ENCODE data around the gene ATP5PD.

ATP5PD gene

DNA sequence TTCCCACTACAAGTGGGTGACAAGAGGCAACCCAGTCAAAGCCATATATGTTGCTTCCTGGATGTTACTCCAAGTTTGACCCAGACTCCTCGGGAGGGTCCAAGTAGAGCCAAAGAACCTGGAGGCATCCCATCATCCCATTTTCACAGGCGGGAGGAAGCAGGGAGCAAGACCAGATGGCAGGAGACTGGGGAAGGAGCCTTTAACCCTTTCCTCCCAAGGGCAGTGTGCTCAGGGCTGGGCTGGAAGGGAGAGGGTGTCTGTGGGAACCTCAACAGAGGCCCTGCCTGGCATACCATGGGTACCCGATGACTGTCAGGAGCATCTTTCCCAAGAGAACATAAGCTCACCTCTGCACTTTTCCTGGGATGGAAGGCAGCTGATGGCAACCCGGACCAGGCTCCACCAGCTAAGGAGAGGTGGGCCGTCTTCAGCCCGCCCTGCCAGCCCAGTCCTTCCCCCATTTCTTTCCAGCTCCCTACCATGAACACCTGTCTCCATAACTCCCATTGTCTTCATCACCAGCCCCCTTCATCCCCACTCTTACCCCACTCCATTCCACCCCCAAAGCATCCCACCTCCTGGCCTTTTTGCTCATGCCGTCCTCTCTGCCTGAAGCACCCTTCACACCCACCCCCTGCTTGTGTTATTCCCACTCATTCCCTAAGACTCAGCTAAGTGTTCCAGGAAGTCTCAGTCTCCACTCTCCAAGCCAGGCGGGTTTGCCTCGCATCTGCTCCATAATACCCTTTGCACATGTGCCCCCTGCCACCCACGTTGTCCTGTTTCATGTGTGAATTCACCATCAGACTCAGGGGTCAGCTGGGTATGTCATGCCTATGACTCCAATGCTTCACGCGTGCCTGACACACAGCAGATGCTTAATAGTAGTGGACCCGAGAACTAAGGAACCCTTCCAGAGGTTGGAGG lies 35.1 kb upstream of the ATP5PD start:
- Histone ChIP-seq H3K27me3 (ENCODE audit: insufficient read depth, low read length, poor library complexity) (no peaks in the 10 kb centered on the region), H3K36me3 (ENCODE audit: insufficient read depth, low read length) (no peaks in the 10 kb centered on the region), H3K4me3 (ENCODE audit: low read depth in 1 of 2, low read length in 2 of 2) (no peak overlapping the region), H3K4me1 (ENCODE audit: insufficient read depth, low read length) (peaks cover 15% of the 10 kb centered on the region), H2AFZ (ENCODE audit: low read depth, low read length) (no peak overlapping the region), H4K20me1 (ENCODE audit: insufficient read depth, low read length) (no peaks in the 10 kb centered on the region), H3K4me2 (ENCODE audit: insufficient read depth, low read length) (no peak overlapping the region), H3K9me3 (ENCODE audit: insufficient read depth, low read length, severe bottlenecking) (no peaks in the 10 kb centered on the region), H3K9ac (ENCODE audit: low read depth, low read length) (no peak overlapping the region), H3K79me2 (ENCODE audit: insufficient read depth, low read length) (no peaks in the 10 kb centered on the region), H3K27ac (ENCODE audit: low read length) (no peak overlapping the region)
- DNase-seq (no peak), ATAC-seq (ENCODE audit: insufficient read depth, low read depth) (no peak)
- no peak for TF ChIP-seq EZH2 (IDR thresholded peaks at IDR 0.05; ENCODE audit: borderline replicate concordance, low read depth, low read length, severe bottlenecking)
- TF ChIP-seq, protein P1, sequence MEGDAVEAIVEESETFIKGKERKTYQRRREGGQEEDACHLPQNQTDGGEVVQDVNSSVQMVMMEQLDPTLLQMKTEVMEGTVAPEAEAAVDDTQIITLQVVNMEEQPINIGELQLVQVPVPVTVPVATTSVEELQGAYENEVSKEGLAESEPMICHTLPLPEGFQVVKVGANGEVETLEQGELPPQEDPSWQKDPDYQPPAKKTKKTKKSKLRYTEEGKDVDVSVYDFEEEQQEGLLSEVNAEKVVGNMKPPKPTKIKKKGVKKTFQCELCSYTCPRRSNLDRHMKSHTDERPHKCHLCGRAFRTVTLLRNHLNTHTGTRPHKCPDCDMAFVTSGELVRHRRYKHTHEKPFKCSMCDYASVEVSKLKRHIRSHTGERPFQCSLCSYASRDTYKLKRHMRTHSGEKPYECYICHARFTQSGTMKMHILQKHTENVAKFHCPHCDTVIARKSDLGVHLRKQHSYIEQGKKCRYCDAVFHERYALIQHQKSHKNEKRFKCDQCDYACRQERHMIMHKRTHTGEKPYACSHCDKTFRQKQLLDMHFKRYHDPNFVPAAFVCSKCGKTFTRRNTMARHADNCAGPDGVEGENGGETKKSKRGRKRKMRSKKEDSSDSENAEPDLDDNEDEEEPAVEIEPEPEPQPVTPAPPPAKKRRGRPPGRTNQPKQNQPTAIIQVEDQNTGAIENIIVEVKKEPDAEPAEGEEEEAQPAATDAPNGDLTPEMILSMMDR (IDR thresholded peaks at IDR 0.05; ENCODE audit: borderline replicate concordance, extremely low read depth, low read length, poor library complexity, severe bottlenecking): no peak

DNA sequence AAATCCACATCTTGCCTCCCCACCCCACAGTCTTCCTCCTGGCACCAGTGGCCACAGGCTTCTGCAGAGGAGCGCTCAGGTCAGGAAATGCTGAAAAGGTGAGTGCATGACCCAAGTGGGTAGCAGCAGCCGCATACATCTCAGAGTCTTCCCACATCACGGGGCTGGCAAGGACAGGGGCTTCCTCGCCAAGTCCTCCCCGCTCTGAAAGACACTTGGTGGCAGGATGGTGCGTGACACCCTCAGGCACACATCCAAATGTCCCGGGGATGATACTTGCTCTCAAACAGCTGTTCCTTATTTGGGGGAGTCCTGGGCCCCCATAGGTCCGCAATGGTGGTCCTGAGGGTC lies 32.2 kb upstream of the ATP5PD start:
- Histone ChIP-seq H3K4me3 (ENCODE audit: low read depth in 1 of 2, low read length in 2 of 2) (no peak overlapping the region), H3K9ac (ENCODE audit: low read depth, low read length) (no peak overlapping the region), H2AFZ (ENCODE audit: low read depth, low read length) (no peak overlapping the region), H3K36me3 (ENCODE audit: insufficient read depth, low read length) (no peaks in the 10 kb centered on the region), H3K79me2 (ENCODE audit: insufficient read depth, low read length) (no peaks in the 10 kb centered on the region), H3K4me1 (ENCODE audit: insufficient read depth, low read length) (peaks cover 5% of the 10 kb centered on the region), H3K4me2 (ENCODE audit: insufficient read depth, low read length) (no peak overlapping the region), H3K27me3 (ENCODE audit: insufficient read depth, low read length, poor library complexity) (no peaks in the 10 kb centered on the region), H4K20me1 (ENCODE audit: insufficient read depth, low read length) (no peaks in the 10 kb centered on the region), H3K27ac (ENCODE audit: low read length) (no peak overlapping the region), H3K9me3 (ENCODE audit: insufficient read depth, low read length, severe bottlenecking) (no peaks in the 10 kb centered on the region)
- ATAC-seq (ENCODE audit: insufficient read depth, low read depth): no peak
- no peak for TF ChIP-seq EZH2 (IDR thresholded peaks at IDR 0.05; ENCODE audit: borderline replicate concordance, low read depth, low read length, severe bottlenecking)
- TF ChIP-seq, protein P1 (IDR thresholded peaks at IDR 0.05; ENCODE audit: borderline replicate concordance, extremely low read depth, low read length, poor library complexity, severe bottlenecking): no peak
- no peak for DNase-seq

DNA sequence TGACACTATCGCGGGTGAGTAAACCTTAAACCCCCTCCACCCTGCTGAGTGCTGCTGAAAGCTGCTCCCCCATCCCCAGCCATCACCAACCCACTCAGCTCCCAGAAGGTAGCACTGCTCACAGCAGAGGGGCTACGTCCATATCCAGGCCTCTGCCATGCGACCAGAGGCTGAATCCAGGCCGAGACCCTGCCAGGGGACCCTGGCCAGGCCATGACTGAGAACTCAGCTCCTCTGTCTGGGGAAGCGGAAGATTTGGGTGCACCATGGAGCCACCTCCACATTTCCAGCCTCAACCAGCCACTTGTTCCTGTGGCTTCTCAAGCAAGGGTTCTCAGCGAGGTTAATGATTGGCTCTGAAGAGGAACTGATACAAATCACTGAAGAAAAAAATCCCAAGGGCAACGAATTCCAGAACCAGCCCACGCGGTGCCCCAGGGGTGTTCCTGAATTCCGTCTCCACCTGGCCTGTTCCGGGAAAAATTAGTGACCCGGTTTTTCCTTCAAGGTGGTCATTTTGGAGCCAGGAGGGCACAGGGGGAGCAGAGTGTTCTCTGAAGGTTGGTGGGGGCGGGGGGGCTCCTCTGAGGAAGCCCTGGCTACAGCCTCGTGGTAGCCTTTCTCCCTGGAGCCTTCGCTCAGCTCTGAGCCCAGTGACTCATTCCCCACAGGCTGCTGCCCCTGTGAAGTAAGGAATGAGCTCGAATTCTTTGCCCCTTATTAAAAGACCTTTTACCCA lies 31.7 kb upstream of the ATP5PD start:
- DNase-seq: no peak
- Histone ChIP-seq H4K20me1 (ENCODE audit: insufficient read depth, low read length) (no peaks in the 10 kb centered on the region), H3K4me1 (ENCODE audit: insufficient read depth, low read length) (no peaks in the 10 kb centered on the region), H3K79me2 (ENCODE audit: insufficient read depth, low read length) (no peaks in the 10 kb centered on the region), H3K9ac (ENCODE audit: low read depth, low read length) (no peak overlapping the region), H3K36me3 (ENCODE audit: insufficient read depth, low read length) (no peaks in the 10 kb centered on the region), H3K4me2 (ENCODE audit: insufficient read depth, low read length) (no peak overlapping the region), H3K9me3 (ENCODE audit: insufficient read depth, low read length, severe bottlenecking) (no peaks in the 10 kb centered on the region), H3K27me3 (ENCODE audit: insufficient read depth, low read length, poor library complexity) (no peaks in the 10 kb centered on the region), H3K4me3 (ENCODE audit: low read depth in 1 of 2, low read length in 2 of 2) (no peak overlapping the region), H2AFZ (ENCODE audit: low read depth, low read length) (no peak overlapping the region), H3K27ac (ENCODE audit: low read length) (no peak overlapping the region)
- no peak for ATAC-seq (ENCODE audit: insufficient read depth, low read depth)
- TF ChIP-seq EZH2 (IDR thresholded peaks at IDR 0.05; ENCODE audit: borderline replicate concordance, low read depth, low read length, severe bottlenecking): no peak
- TF ChIP-seq, protein P1 (IDR thresholded peaks at IDR 0.05; ENCODE audit: borderline replicate concordance, extremely low read depth, low read length, poor library complexity, severe bottlenecking): no peak
